Dendritic cell treated with granulocyte-macrophage colony-stimulating factor and Interleukin-4, amounts not matched to agents 40 ng/mL and 50 ng/mL, for 4 days (primary cell): ENCODE measurements around the gene IRGQ.

ENCODE experiments used
- H3K27ac Mint-ChIP-seq: one replicate; pipeline ENCODE4 v1.8.0; 2022; ENCODE audit warnings: mild to moderate bottlenecking, mixed read lengths
- H3K27me3 Mint-ChIP-seq: one replicate; pipeline ENCODE4 v1.8.0; 2022; ENCODE audit warnings: mild to moderate bottlenecking, mixed read lengths
- H3K36me3 Mint-ChIP-seq: one replicate; pipeline ENCODE4 v1.8.0; 2022; ENCODE audit warnings: low read depth, mixed read lengths
- H3K4me1 Mint-ChIP-seq: one replicate; pipeline ENCODE4 v1.8.0; 2022; ENCODE audit warnings: low read depth, mixed read lengths
- H3K4me3 Mint-ChIP-seq: one replicate; pipeline ENCODE4 v1.8.0; 2022; ENCODE audit warnings: mild to moderate bottlenecking, moderate library complexity, mixed read lengths
- H3K9me3 Mint-ChIP-seq: one replicate; pipeline ENCODE4 v1.8.0; 2022; ENCODE audit warnings: mixed read lengths
- intact Hi-C: fragments of 100-400 bp; cut with micrococcal nuclease; formaldehyde crosslinking; loops from one replicate; pipeline ENCODE4 v1.15.0; 2022

IRGQ gene

GRCh38 chr19:43541920-43542650 is 53.8 kb downstream of the IRGQ start:
- intact Hi-C loops, result no loop called here
- Mint-ChIP-seq H3K27ac (no peak overlapping the region), H3K36me3 (peaks cover 97% of the 10 kb centered on the region), H3K27me3 (no peaks in the 10 kb centered on the region), H3K9me3 (no peaks in the 10 kb centered on the region), H3K4me1 (no peaks in the 10 kb centered on the region), H3K4me3 (no peak overlapping the region)

GRCh38 chr19:43540381-43540780 is 55.6 kb downstream of the IRGQ start:
- peaks cover 85% of the 10 kb centered on the region for H3K36me3 Mint-ChIP-seq
- no peak overlapping the region for H3K4me3 Mint-ChIP-seq
- H3K4me1 Mint-ChIP-seq, result peaks cover 3% of the 10 kb centered on the region
- no peaks in the 10 kb centered on the region for H3K9me3 Mint-ChIP-seq
- intact Hi-C loops, result no loop called here
- no peak overlapping the region for H3K27ac Mint-ChIP-seq
- H3K27me3 Mint-ChIP-seq, result peaks cover 2% of the 10 kb centered on the region

GRCh38 chr19:43538922-43539321 is 57.0 kb downstream of the IRGQ start:
- no peak overlapping the region for H3K27ac Mint-ChIP-seq
- peaks cover 14% of the 10 kb centered on the region for H3K4me1 Mint-ChIP-seq
- H3K27me3 Mint-ChIP-seq, result peaks cover 3% of the 10 kb centered on the region
- no peaks in the 10 kb centered on the region for H3K9me3 Mint-ChIP-seq
- intact Hi-C loops, result no loop called here
- H3K36me3 Mint-ChIP-seq, result peaks cover 74% of the 10 kb centered on the region
- no peak overlapping the region for H3K4me3 Mint-ChIP-seq

- Mint-ChIP-seq H3K9me3 (no peaks in the 10 kb centered on the region), H3K36me3 (peaks cover 44% of the 10 kb centered on the region), H3K27me3 (peaks cover 3% of the 10 kb centered on the region), H3K27ac (peak overlapping the region; percentile 8), H3K4me1 (peaks cover 32% of the 10 kb centered on the region), H3K4me3 (peak overlapping the region; percentile 38)
- intact Hi-C loops, result no loop called here
Observed at GRCh38 chr19:43534816-43535761, 60.8 kb downstream of the IRGQ start.
